ENCODE results near the gene TPM2.

DNA sequence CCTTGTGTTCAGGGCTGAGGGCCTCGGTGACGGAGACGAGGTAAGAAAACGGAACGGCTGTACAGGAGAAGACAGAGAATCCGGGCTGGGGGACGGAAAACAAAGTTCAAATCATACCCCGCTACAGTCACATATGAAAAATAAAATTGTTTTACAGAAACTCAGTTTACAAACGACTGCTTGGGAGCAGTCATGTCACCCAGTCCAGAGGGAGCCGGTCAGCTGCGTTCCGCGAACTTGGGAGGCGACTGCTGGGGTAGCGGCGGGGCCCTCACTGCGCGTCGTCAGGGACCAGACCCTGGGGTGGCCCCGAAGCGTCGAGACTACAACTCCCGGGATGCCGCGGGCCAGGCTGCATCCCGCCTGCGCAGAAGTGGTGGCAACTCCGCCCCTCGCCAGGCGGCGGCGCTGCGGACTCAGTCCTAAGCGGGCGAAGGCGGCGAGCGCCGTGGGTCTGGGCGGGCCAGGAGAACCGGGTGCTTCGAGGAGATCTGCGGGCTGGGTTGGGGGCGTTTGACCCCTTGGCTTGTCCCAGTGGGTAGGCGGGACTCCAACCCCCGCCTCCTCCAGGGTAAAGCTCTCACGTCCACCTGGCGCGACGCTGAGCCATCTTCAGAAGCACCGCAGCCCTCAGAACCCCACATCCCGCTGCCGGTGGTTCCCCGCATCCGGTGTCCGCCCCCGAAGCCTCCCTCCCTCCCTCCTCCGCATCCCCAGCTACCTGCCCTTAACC lies 43.0 kb downstream of the TPM2 start:
- TF ChIP-seq, protein P1, sequence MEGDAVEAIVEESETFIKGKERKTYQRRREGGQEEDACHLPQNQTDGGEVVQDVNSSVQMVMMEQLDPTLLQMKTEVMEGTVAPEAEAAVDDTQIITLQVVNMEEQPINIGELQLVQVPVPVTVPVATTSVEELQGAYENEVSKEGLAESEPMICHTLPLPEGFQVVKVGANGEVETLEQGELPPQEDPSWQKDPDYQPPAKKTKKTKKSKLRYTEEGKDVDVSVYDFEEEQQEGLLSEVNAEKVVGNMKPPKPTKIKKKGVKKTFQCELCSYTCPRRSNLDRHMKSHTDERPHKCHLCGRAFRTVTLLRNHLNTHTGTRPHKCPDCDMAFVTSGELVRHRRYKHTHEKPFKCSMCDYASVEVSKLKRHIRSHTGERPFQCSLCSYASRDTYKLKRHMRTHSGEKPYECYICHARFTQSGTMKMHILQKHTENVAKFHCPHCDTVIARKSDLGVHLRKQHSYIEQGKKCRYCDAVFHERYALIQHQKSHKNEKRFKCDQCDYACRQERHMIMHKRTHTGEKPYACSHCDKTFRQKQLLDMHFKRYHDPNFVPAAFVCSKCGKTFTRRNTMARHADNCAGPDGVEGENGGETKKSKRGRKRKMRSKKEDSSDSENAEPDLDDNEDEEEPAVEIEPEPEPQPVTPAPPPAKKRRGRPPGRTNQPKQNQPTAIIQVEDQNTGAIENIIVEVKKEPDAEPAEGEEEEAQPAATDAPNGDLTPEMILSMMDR (IDR thresholded peaks at IDR 0.05) = peak in 3 of 4 experiments; percentile 97 to 98 (median 97)
- no peak for TF ChIP-seq EP300 (IDR thresholded peaks at IDR 0.05)
- peak; percentile 83 to 90 for TF ChIP-seq POLR2A (IDR thresholded peaks at IDR 0.05)
- TF ChIP-seq POLR2AphosphoS5 (IDR thresholded peaks at IDR 0.05) = peak; percentile 95

All from gastroesophageal sphincter (tissue), 3 donors.